ENCODE data around the gene KCNAB1.

DNA sequence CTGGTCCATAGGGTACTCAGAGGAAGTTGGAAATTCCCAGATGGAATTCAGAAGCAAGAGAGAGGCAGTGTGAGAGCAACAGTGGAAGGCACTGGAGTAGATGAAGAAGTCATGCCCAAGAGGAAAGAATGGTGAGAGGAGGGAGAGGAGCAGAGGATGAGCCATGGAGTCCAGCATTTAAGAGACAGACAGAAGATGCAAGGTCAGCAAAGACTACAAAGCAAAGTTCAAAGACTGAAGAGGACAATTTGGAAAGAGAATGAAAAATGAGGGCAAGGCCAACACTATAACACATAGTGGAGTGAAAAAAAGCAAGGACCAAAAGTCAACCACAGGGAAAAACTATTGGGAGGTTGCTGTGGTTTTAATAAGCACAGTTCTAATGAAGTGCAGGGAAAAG lies 255.8 kb downstream of the KCNAB1 start:
- TF ChIP-seq EP300 (IDR thresholded peaks at IDR 0.05) (no peak), CTCF (IDR thresholded peaks at IDR 0.05) (no peak), POLR2AphosphoS5 (IDR thresholded peaks at IDR 0.05) (no peak)

All from suprapubic skin (tissue), 4 donors.